Neural cell (in vitro differentiated cells): ENCODE measurements around the gene GID4.
A peak's percentile ranks its signal among the peaks of the same experiment; 100 is the strongest.

ENCODE experiments used
- CTCF ChIP-seq: fragments of 450-650 bp; IDR thresholded peaks from 2 replicates; pipeline ENCODE4 v1.5.1; 2014; ENCODE audit warnings: antibody characterized with exemption, mild to moderate bottlenecking, moderate library complexity; ENCODE audit not compliant: poor library complexity, severe bottlenecking
- EZH2 ChIP-seq: fragments of 200-600, 300-800 bp; shearing (Covaris generic), sonication (generic); IDR thresholded peaks from 2 replicates; pipeline ENCODE4 v1.6.1; 2014; ENCODE audit warnings: antibody characterized with exemption, low read length, borderline replicate concordance, mild to moderate bottlenecking; ENCODE audit not compliant: insufficient read depth, poor library complexity, severe bottlenecking
- MXI1 ChIP-seq: fragments of 450-650 bp; conservative IDR thresholded peaks from 2 replicates; pipeline ENCODE4 v1.6.1; 2014; ENCODE audit warnings: antibody characterized with exemption, mild to moderate bottlenecking; ENCODE audit not compliant: poor library complexity, severe bottlenecking
- REST ChIP-seq: IDR thresholded peaks from 2 replicates; pipeline ENCODE4 v1.6.1; 2012; ENCODE audit warnings: borderline replicate concordance

- TF ChIP-seq CTCF (peak; percentile 30), EZH2 (no peak), REST (no peak), MXI1 (no peak)
Observed at GRCh38 chr17:17994271-17995069, 44.7 kb upstream of the GID4 start.
